Measurements from ENCODE around the gene WDR5. TPM values are rescaled to one million over a fixed set of nuclear protein-coding genes. Genes with fewer than 3 reads are reported as not detected.
A peak's percentile ranks its signal among the peaks of the same experiment; 100 is the strongest.

Gene WDR5
- total and polyA plus RNA-seq, 2 of the 13 experiments (the other 11 are each of a cell fraction or from before 2014, with no cell fraction given), result 34.3 TPM

- H3K4me3 ChIP-seq (replicated peaks in 1 of 3; ENCODE audit: insufficient read depth in 1 of 3, low read depth in 2 of 3, low read length in 3 of 3), result no peak overlapping the region
- H3K4me2 ChIP-seq (ENCODE audit: low read depth, low read length), result no peak overlapping the region
- intact Hi-C loops (cut with micrococcal nuclease; ENCODE audit: unreplicated experiment), result no loop called here
- peaks cover 47 to 83% of the 10 kb centered on the region in 2 experiments for H3K36me3 ChIP-seq (replicated peaks in 1 of 2; ENCODE audit: control insufficient read depth in 1 of 2, insufficient read depth in 2 of 2, low read length in 2 of 2)
- H3K27me3 ChIP-seq (ENCODE audit: control insufficient read depth in 1 of 2, insufficient read depth in 2 of 2, low read length in 2 of 2), result no peaks in the 10 kb centered on the region
- no peaks in the 10 kb centered on the region for H3K9me3 ChIP-seq (ENCODE audit: low read length)
- BruUV-seq (replicated peaks), result no TSS peak
- no peak overlapping the region for H2AFZ ChIP-seq (ENCODE audit: low read length)
- ATAC-seq (peak; percentile 45; the same call in 2 of the 3 replicates), DNase-seq (ENCODE audit: low spot score) (no peak), FAIRE-seq (no peak)
- in situ Hi-C loops (cut with HindIII; ENCODE audit: extremely low pct_ligation_motif_present, low pct_unique_long_range_greater_than_20kb), result no loop called here
- no peaks in the 10 kb centered on the region for H3K79me2 ChIP-seq (ENCODE audit: insufficient read depth, low read length)
- H3K4me1 ChIP-seq (ENCODE audit: insufficient read depth, low read length), result no peaks in the 10 kb centered on the region
- ChIA-PET CTCF (ENCODE audit: low intra/inter-chr PET ratio, low total read pairs) (no interaction called here), POLR2A (interaction anchor here (1.8 kb wide), 1 partner anchor 11 kb away, joined by 5 read pairs; the partner anchor contains the start of gene WDR5)
- TF ChIP-seq NFE2L1 (CRISPR knock-in tag; IDR thresholded peaks at IDR 0.05; ENCODE audit: borderline replicate concordance) (no peak), ZNF841 (CRISPR knock-in tag; IDR thresholded peaks at IDR 0.05; ENCODE audit: borderline replicate concordance) (no peak)
- no peak overlapping the region for H3K9ac ChIP-seq (ENCODE audit: insufficient read depth, low read depth, low read length)
- no peak overlapping the region for H3K27ac ChIP-seq (ENCODE audit: extremely low read length, insufficient read depth, low read length)
- 95% methylated on average over 7 of the region's 8 CpGs for WGBS (ENCODE audit: low lambda C conversion rate)
- H4K20me1 ChIP-seq (ENCODE audit: insufficient read depth, low read length), result no peaks in the 10 kb centered on the region
These were observed 11.1 kb downstream of the WDR5 start for GRCh38 chr9:134146774-134147493.

DNA sequence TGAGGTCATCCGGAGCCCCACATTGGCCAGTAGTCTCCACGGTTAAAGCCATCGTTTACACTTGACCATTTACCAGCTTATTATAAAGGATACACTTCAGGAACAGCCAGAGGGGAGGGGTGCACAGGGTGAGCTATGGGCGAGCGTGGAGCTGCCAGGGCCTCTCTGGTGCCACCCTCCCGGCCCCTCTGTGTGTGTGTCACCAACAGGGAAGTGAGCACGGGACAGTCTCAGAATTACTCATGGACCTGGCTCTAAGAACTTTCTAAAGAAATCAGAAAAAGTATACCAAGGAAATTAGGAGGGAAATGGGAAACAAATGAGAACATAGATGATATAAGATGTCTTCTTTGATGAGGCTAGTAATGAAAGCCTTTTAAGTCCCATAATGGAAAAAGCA, 13.5 kb downstream of the WDR5 start:
- Histone ChIP-seq H3K9me3 (ENCODE audit: low read length) (no peaks in the 10 kb centered on the region), H3K4me3 (replicated peaks in 1 of 3; ENCODE audit: insufficient read depth in 1 of 3, low read depth in 2 of 3, low read length in 3 of 3) (no peak overlapping the region), H3K27me3 (ENCODE audit: control insufficient read depth in 1 of 2, insufficient read depth in 2 of 2, low read length in 2 of 2) (no peaks in the 10 kb centered on the region), H4K20me1 (ENCODE audit: insufficient read depth, low read length) (no peaks in the 10 kb centered on the region), H3K4me2 (ENCODE audit: low read depth, low read length) (no peak overlapping the region), H2AFZ (ENCODE audit: low read length) (no peak overlapping the region), H3K36me3 (replicated peaks in 1 of 2; ENCODE audit: control insufficient read depth in 1 of 2, insufficient read depth in 2 of 2, low read length in 2 of 2) (peaks cover 49 to 89% of the 10 kb centered on the region in 2 experiments), H3K9ac (ENCODE audit: insufficient read depth, low read depth, low read length) (no peak overlapping the region), H3K79me2 (ENCODE audit: insufficient read depth, low read length) (no peaks in the 10 kb centered on the region), H3K27ac (ENCODE audit: extremely low read length, insufficient read depth, low read length) (no peak overlapping the region), H3K4me1 (ENCODE audit: insufficient read depth, low read length) (no peaks in the 10 kb centered on the region)
- ATAC-seq (no peak), DNase-seq (ENCODE audit: low spot score) (no peak), FAIRE-seq (no peak)
- CTCF ChIA-PET (ENCODE audit: low intra/inter-chr PET ratio, low total read pairs), result no interaction called here
- 98% methylated on average over 7 of the region's 7 CpGs for WGBS (ENCODE audit: low lambda C conversion rate)
- TF ChIP-seq ZNF282 (IDR thresholded peaks at IDR 0.05; ENCODE audit: partially characterized antibody) (no peak), GFI1 (CRISPR knock-in tag; IDR thresholded peaks at IDR 0.05; ENCODE audit: borderline replicate concordance) (no peak), ZNF180 (CRISPR knock-in tag; IDR thresholded peaks at IDR 0.05; ENCODE audit: borderline replicate concordance, low read depth) (no peak), SRF (IDR thresholded peaks at IDR 0.05; ENCODE audit: low read depth, low read length) (no peak), ARHGAP35 (CRISPR knock-in tag; IDR thresholded peaks at IDR 0.05; ENCODE audit: borderline replicate concordance) (no peak), ZBTB39 (CRISPR knock-in tag; IDR thresholded peaks at IDR 0.05) (no peak), ZNF17 (CRISPR knock-in tag; IDR thresholded peaks at IDR 0.05) (no peak), ZNF615 (CRISPR knock-in tag; IDR thresholded peaks at IDR 0.05; ENCODE audit: borderline replicate concordance) (no peak), ZNF746 (CRISPR knock-in tag; IDR thresholded peaks at IDR 0.05) (no peak), FOXK1 (CRISPR knock-in tag; IDR thresholded peaks at IDR 0.05; ENCODE audit: borderline replicate concordance, low read depth) (no peak), JUNB (CRISPR knock-in tag; IDR thresholded peaks at IDR 0.05; ENCODE audit: borderline replicate concordance) (no peak), ZZZ3 (CRISPR knock-in tag; IDR thresholded peaks at IDR 0.05; ENCODE audit: borderline replicate concordance) (no peak), ZNF275 (CRISPR knock-in tag; IDR thresholded peaks at IDR 0.05; ENCODE audit: borderline replicate concordance) (no peak)
- POLR2A ChIA-PET, result no interaction called here
- no TSS peak for BruUV-seq (replicated peaks)
- intact Hi-C loops (cut with micrococcal nuclease; ENCODE audit: unreplicated experiment), result no loop called here
- in situ Hi-C loops (cut with HindIII; ENCODE audit: extremely low pct_ligation_motif_present, low pct_unique_long_range_greater_than_20kb), result no loop called here
